GM18951 (cell line): ENCODE data around the gene ADCY5.

Experiments
- POLR2A ChIP-seq: IDR thresholded peaks from 4 replicates; pipeline ENCODE4 v1.6.1; 2011; ENCODE audit warnings: mild to moderate bottlenecking; ENCODE audit not compliant: insufficient read length, insufficient read depth; ENCODE audit errors: extremely low read depth
- in situ Hi-C: fragments of 300-500 bp; cut with MboI; formaldehyde crosslinking; loops from one replicate; pipeline ENCODE4 v1.12.0; 2022; ENCODE audit warnings: low sequenced_read_pairs, mixed read lengths, inconsistent platforms; ENCODE audit not compliant: unreplicated experiment

ADCY5 gene

DNA sequence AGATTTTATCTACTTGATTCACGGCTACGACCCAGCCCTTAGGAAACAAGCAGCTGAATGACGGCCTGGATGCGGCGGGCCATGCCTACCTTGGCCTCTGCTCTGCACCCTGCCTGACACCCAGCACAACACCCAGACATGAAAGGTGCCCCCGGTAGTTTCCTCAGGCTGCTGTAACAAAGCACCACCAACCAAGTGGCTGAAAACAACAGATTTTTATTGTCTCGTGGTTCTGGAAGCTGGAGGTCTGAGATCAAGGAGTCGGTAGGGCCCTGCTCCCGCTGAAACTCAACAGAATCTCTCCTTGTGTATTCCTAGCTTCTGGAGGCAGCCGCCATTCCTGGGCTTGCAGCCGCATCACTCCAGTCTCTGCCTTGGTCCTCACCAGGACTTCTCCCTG is 111.7 kb downstream of the ADCY5 start:
- no peak for TF ChIP-seq POLR2A
- in situ Hi-C loops = no loop called here

DNA sequence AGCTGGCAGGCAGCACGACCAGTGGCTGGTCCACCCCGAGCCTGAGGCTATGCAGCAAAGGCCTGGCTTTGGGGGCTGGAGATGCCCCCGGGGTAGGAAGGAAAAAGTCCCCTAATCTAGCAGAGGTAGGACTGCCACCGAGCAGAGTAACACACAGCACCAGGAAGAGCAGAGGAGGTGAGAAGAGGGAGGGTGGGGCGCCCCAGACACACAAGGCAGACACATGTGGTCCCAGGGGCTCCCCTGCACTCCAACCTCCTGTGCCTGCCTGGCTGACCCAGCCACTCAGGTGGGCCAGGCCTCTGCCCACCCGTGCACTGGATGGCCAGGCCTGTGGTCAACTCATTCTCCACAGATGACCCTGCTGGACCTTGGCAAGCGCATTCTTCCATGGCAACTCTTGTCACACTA is 112.4 kb downstream of the ADCY5 start:
- in situ Hi-C loops = no loop called here
- TF ChIP-seq POLR2A = no peak

DNA sequence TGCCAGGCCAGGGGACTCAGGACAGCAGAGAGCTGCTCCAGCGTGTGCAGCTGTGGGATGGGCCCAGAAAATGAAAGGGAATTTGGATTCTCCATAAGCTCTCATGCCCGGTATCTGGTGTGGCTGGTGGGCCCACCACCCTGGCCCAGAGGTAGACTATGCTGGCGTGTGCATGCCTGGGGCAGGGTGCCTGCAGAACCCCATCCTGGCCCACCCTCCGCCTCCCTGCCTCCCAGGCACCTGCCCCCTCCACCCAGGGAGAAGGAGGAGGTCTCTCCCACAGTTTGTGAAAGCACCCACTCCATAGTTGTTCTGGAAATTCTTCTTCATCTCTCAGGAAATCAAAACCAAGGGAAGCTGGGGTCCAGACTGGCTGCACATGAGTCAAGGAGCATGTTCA is 112.9 kb downstream of the ADCY5 start:
- in situ Hi-C loops = no loop called here
- no peak for TF ChIP-seq POLR2A

DNA sequence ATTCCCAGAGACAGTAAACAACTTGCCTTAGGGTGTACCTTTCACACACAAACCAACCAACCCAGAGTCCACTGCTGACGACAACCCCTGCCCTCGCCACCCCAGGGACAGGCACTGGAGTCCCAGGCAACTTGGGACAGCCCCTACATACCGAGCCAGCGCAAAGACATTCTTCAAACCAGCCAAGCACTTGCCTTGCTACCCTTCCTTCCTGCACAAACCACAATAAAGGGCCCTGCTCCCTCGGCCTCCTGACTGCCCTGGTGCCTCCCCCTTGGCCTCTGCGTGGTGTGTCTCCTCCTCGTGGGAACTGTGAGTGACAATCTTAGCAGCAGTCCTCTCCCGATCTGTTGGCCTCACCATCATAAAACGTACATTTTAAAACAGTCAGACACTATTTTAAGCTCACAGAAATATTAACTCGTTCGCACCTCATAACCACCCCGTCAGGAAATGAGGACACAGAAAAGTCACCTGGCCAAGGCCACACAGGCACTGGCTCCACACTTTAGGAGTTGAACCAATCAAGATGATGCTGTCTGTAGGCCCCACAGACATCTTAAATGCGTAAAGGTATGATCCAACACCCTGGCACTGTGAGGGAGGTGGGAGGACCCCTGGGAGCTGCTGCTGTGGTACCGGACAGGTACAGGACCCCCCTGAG is 113.8 kb downstream of the ADCY5 start:
- no peak for TF ChIP-seq POLR2A
- in situ Hi-C loops = no loop called here

DNA sequence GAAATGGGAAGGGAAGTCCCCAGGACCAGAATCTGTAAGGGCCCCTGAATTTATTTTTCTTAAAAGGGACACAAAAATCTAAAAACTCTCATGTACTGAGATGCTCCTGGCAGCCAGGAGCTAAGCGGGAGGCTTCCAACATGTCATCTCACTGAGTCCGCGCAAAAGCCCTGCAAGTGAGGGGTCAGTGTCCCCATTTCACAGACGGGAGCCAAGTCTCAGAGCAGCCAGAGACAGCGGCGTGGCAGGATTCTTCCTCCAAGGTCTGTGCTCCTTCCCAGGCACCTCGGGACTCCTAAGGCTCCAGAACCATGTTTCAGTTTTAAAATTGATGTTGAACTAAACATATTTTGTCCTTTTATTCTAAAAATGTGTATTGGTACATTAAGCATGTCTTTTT is 114.8 kb downstream of the ADCY5 start:
- no peak for TF ChIP-seq POLR2A
- in situ Hi-C loops = no loop called here

DNA sequence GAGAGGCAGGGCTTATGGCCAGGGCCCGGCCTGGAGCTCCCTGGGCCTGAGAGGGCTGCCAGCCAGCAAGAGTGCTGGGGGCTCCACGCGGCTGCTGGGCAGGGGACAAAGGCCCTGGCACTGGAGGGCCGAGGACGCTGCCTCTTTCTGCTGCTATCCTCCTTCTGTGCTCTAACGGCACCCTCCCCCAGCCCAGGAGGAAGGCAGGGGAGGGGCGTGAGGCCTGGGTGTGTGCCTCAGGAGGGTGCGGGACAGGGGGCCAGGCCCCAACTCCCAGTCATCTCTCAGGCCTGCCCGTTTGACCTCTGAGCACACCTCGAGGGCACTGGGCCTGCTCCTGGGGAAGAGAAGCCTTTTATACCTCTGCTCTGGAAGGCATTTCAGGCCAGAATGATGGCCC is 115.5 kb downstream of the ADCY5 start:
- TF ChIP-seq POLR2A = no peak
- in situ Hi-C loops = no loop called here

DNA sequence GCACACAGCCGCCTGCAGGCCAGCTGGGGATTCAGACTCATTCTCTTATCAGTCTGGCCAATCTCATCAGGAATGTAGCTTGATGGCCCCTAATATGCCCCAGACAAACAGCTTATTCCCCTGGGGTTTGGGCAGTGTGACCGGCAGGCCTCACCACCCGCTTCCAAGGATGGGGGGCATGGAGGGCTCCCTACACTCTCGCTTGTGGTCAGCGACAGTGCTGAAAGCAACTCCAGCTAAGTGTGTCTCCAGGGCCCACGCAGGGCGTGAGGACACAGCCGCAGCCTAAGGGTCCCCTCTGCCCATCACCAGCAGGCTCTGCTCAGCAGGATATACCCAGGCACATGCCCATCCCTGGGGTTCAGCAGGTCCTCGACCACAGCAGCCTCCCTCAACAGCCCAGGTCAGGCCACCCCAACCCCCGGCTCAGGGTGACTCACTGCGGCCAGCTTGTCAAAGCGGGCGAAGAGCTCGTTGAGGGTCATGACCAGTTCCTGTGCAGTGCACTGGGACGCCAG is 116.7 kb downstream of the ADCY5 start:
- in situ Hi-C loops = no loop called here
- TF ChIP-seq POLR2A = no peak

DNA sequence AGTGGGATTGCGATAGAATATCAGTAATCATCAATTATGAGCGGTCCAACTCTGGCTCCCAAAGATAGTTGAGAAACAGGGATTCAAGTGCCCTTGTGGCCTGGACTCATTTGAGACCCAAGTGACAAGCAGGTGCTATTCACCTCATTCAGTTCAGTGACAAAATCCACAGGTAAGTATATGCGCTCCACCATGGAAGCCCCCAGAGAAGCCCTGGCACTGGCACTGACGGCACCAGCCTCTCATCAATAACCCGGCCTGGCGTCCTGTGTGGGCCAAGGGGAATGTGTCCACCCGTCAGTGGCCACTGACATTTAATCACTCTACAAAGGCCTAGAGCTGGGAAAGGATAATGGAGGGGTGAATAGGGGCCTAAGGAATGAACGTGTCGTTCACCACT is 117.2 kb downstream of the ADCY5 start:
- in situ Hi-C loops = no loop called here

DNA sequence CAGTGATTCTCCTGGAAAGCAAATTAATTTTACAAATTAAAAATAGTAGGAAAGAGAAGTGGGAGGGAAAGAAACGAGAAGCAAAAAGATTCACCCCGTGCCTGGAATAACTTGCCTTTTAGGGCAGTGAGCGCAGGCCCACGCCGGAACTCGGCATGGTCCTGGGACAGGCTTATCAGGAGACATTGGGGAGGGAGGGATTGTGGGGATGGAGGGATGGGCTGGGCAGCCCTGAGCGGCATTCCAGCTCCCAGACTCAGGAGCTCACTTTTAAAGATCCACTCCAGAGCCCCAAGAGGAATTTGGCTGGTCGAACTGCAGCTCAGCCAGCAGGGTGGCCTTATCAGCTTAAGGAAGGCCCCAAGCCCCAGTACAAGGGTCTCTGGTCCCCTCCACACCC is 117.9 kb downstream of the ADCY5 start:
- in situ Hi-C loops = no loop called here
- no peak for TF ChIP-seq POLR2A

More for the DNA sequence above, 117.2 kb downstream of the ADCY5 start:
- TF ChIP-seq POLR2A = no peak

DNA sequence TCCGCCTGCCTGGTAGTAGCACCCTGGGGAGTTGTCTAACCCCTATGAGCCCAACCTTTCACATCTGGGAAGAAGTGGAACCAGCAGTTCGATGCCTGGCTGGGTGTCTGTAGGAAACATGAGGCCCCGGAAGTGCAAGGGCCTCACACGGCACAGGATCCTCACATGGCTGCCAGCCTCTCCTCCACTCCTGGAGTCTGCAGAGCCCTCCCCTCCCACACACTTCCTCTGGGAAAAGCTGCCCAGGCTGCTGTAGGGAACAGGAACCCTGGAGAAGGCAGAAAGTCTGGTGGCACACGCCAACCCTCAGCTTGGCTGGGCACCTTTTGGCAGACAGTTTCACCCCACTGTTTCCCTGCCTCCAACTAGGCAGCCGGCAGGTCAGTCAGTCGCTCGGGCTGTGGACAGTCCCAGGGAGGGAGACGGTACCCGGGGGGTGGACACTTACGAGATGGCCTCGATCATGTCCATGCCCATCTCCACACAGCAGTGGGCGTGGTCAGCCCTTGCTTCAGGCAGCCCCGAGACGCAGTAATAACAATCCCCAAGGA is 118.4 kb downstream of the ADCY5 start:
- in situ Hi-C loops = no loop called here
- TF ChIP-seq POLR2A = no peak

DNA sequence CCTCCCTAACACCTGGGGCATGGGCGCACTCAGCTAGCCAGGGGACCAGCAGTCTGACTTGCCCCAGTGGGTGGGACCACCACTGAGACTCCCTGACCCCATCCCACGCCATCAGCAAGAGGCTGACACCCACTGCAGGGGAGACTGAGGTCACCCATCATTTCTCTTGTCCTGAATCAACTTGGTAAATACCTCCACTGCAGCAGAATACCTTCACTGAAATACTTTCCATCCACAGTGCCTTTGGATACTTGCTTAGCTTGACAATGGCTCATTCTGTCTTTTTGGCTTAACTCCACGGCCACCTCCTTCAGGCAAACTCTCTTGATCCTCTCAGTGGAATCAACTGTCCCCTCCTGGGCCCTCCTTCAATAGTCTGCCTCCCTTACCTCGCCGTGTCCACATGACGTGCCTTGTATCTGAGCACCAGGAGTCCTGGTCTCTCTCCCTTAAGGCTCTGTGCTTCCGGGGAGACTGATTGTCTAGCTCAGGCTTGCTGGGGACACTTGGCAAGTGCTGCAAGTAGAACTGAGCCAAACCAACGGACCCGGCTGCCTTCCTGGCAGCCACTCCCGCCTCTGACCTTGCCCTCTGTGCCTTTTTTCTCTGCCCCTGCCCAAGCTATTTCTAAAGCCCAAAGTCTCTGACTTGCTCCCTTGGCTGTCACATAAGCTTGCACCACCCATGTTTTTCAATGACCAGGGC is 119.1 kb downstream of the ADCY5 start:
- TF ChIP-seq POLR2A = no peak
- in situ Hi-C loops = loop anchor here (10.0 kb wide), 2 partner anchors 165 to 225 kb away; no protein-coding TSS in a partner anchor

DNA sequence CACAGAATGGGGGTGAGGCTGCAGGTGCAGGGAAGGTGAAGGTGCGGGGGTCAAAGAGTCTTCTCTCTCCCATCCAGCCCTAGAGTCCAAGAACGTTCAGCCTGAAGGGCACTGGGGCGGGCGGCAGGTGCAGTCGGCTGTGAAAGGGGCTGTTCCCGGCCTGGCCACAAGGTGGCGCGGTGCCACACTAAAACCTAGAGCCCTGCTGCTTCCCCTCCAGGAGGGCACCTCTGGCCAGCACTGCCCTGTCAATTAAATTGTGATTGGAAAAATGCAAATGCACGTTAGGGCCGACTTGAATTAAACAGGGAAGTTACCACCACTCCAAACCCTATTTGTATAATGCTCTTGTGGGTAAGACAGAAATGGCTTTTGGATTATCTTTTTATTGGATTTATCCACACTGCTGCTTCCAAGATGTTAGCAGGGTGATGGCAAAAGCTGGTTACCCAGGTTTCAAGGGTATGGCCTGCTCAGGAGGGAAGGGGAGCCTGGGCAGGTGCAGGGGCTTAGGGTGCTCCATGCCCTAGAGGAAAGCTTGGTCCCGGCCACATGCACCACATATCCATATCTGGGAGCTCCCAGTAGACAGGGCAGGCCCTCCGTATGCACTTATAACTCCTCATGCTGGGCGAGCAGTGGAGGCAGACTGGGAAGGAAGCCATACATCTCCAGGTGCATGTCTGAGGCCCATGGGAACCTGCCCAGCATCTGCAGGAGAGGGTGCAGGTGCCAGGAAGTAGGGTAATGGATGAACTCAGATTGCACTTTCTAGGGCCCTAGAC is 119.8 kb downstream of the ADCY5 start:
- TF ChIP-seq POLR2A = no peak
- in situ Hi-C loops = loop anchor here (10.0 kb wide), 2 partner anchors 166 to 226 kb away; no protein-coding TSS in a partner anchor
